Inferior parietal cortex (tissue), 1 donor: ENCODE data around the gene TNPO3.

Source experiments
- DNase-seq: peaks from one replicate; pipeline ENCODE4 v3.0.0-alpha.2; 2016; ENCODE audit errors: extremely low spot score

TNPO3 gene

DNA sequence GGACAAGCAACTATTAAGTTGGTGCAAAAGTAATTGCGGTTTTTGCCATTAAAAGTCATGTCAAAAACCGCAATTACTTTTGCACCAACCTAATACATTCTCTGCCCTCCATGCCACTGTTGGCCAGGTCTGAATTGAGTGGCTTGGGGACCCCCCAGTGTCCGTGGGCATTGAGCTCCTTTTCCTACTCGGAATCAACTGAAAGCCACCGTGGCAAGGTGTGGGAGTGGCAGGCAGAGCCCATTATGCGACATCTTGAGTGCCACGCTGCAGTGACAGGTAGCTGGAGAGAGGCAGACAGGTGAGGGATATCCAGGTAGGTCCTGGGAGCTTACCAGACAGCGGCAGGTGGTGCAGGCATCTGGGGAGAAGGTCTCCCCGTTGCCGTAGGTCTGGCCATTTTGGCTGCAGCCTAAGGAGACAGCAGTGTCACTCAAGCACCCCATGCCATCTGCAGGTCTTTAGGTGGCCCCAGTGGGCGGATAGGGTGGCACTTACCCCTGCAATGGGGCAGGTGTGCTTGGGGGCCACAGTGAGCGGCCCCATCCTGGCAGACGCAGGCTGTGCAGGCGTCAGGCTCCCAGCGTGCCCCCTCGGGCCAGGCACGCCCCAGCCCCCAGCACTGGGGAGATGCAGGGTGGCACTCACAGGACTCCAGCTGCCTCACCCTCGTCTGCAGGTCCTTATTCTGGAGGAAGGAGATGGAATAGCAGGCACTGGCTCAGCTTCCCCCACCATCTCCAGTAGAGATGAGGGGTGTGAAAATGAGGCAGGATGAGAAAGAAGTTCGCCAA, 147.9 kb downstream of the TNPO3 start:
- no peak for DNase-seq

DNA sequence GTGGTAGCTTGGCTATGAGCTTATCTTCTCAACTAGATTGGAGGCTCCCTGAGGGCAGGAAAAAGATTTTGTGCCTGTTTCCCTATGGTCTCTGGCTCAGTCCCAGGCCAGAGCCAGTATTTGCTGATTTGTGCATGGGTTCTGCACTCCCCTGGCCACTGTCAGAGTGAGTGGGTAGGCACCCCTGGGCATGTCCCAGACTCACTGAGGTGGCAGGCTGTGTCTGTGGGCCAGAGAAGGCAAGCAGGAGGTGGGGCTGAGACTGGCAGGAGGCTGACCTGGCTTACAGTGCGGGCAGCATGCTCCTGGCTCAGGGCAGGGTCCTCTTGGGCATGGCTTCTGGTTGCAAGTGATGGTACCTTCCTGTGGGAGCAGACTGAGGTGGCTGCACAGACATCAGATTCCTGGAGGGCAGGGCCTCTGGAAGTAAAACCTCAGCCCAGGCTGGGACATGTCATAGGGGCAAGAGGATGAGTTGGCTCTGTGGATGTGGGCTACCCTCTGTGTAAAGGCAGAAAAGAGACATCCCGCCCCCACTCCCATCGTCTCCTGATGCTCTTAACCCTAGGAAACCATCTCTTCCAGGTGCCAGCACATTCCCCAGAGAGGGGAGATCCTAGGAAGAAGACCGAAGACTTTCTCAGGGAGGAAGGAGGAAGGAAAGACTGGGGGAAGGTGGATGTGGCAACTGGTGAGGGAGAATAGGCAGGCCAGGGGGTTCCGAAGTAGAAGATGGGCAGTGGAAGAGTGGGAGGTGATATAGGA, 148.7 kb downstream of the TNPO3 start:
- no peak for DNase-seq

DNA sequence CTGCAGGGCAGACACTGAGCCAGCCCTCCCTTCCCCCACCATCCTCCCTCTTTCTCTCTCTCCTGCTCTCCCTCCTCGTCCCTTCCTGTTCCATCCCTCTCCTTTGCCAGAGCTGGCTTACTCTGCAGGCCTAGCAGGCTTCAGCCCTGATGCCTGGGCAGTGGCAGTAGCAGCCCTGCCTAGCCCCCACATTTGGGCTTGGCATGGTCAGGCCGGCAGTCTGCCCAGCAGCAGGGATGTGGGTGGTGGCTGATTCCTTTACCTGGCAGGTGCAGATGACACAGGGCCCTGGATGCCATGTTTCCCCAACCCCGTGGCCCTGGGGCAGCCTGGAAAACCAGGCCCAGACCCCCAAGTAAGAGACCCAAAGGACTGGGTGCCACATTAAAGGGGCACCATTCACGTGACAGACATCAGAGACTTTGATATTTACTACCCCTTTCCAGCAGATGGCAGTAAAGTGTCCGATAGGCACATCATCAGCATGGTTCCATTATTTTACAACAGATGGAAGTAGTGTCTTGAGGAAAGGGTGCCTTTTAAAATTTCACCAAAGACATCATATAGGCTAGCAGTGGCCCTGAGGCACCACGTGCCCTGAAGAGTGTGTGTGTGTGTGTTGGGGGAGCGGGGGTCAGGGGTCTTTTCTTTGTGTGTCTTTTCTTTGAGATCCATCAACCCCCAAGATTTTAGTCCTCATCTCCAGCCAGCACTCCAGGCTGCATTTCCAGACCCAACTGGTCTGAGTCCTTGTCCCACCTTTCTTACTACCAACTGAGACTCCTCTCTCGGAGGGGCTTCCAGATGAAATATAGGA, 150.3 kb downstream of the TNPO3 start:
- DNase-seq, result peak; percentile 67
